Lower lobe of right lung (tissue), 2 donors: Measurements from ENCODE around the gene POLDIP3. TPM values are rescaled to one million over a fixed set of nuclear protein-coding genes. Genes with fewer than 3 reads are reported as not detected.

Source experiments
- ATAC-seq, 2 donors: fragments of 200-7000 bp; cut with Tn5 transposase; one replicate each; pipeline ENCODE4 v1.9.1; 2020 to 2022; ENCODE audit warnings: mild to moderate bottlenecking in 2 of 2, moderate library complexity in 2 of 2
- DNase-seq: peaks from one replicate; pipeline ENCODE4 v3.0.0-alpha.2; 2020
- H3K27ac ChIP-seq: fragments of 200-600 bp; one replicate; pipeline ENCODE4 v1.8.0; 2022
- H3K27me3 ChIP-seq: fragments of 200-600 bp; one replicate; pipeline ENCODE4 v1.8.0; 2022; ENCODE audit warnings: low read depth
- H3K36me3 ChIP-seq: fragments of 200-600 bp; one replicate; pipeline ENCODE4 v1.8.0; 2022; ENCODE audit warnings: mild to moderate bottlenecking
- H3K4me1 ChIP-seq: fragments of 200-600 bp; one replicate; pipeline ENCODE4 v1.8.0; 2022
- H3K4me3 ChIP-seq: fragments of 200-600 bp; one replicate; pipeline ENCODE4 v1.8.0; 2022; ENCODE audit warnings: mild to moderate bottlenecking
- H3K9me3 ChIP-seq: fragments of 200-600 bp; one replicate; pipeline ENCODE4 v1.8.0; 2022
- CTCF ChIP-seq: fragments of 200-600 bp; IDR thresholded peaks from one replicate; pipeline ENCODE4 v1.8.0; 2022; ENCODE audit warnings: antibody characterized with exemption, mild to moderate bottlenecking
- intact Hi-C: fragments of 100-400 bp; cut with DNase I; formaldehyde crosslinking; loops from one replicate; pipeline ENCODE4 v1.11.0; 2022
- total RNA-seq: library from RNA; stranded (reverse); fragmentation: NEBNext Ultra II Directional; extraction: Animal tissue kit (Norgen Biotek cat#: 25700); gene quantifications from one replicate; pipeline ENCODE4 v1.2.1, GENCODE V29; 2021
- donor health status: DM: no; HTN: yes; CAD: no; lungs with severe emphysema.

POLDIP3 gene
- total RNA-seq, 1 donor from 2014 or later, result 75.0 TPM

GRCh38 chr22:42596863-42597530 is 17.7 kb downstream of the POLDIP3 start:
- DNase-seq (no peak), ATAC-seq (no peak)
- TF ChIP-seq CTCF, result no peak
- Histone ChIP-seq H3K27ac (peak overlapping the region; percentile 7), H3K27me3 (no peaks in the 10 kb centered on the region), H3K9me3 (no peaks in the 10 kb centered on the region), H3K4me1 (peaks cover 18% of the 10 kb centered on the region), H3K4me3 (no peak overlapping the region), H3K36me3 (peaks cover 100% of the 10 kb centered on the region)
- intact Hi-C loops, result no loop called here

GRCh38 chr22:42596336-42596735 is 18.3 kb downstream of the POLDIP3 start:
- TF ChIP-seq CTCF, result no peak
- Histone ChIP-seq H3K27ac (peak overlapping the region; percentile 7), H3K4me3 (no peak overlapping the region), H3K9me3 (no peaks in the 10 kb centered on the region), H3K27me3 (no peaks in the 10 kb centered on the region), H3K4me1 (peaks cover 12% of the 10 kb centered on the region), H3K36me3 (peaks cover 100% of the 10 kb centered on the region)
- intact Hi-C loops, result no loop called here
- no peak for DNase-seq
- ATAC-seq, result peak; percentile 60 to 68

GRCh38 chr22:42595434-42595833 is 19.2 kb downstream of the POLDIP3 start:
- Histone ChIP-seq H3K27ac (no peak overlapping the region), H3K9me3 (no peaks in the 10 kb centered on the region), H3K36me3 (peaks cover 100% of the 10 kb centered on the region), H3K27me3 (no peaks in the 10 kb centered on the region), H3K4me3 (no peak overlapping the region), H3K4me1 (peaks cover 10% of the 10 kb centered on the region)
- intact Hi-C loops, result no loop called here
- DNase-seq (no peak), ATAC-seq (no peak)
- no peak for TF ChIP-seq CTCF

GRCh38 chr22:42591987-42592386 is 22.7 kb downstream of the POLDIP3 start:
- intact Hi-C loops, result no loop called here
- H3K4me3 ChIP-seq, result no peak overlapping the region
- H3K36me3 ChIP-seq, result peaks cover 99% of the 10 kb centered on the region
- no peak for TF ChIP-seq CTCF
- H3K4me1 ChIP-seq, result peaks cover 15% of the 10 kb centered on the region
- H3K27ac ChIP-seq, result no peak overlapping the region
- H3K9me3 ChIP-seq, result no peaks in the 10 kb centered on the region
- H3K27me3 ChIP-seq, result no peaks in the 10 kb centered on the region
- DNase-seq, result no peak
- ATAC-seq, result no peak

- peaks cover 97% of the 10 kb centered on the region for H3K36me3 ChIP-seq
- H3K27me3 ChIP-seq, result no peaks in the 10 kb centered on the region
- intact Hi-C loops, result no loop called here
- TF ChIP-seq CTCF, result no peak
- H3K4me3 ChIP-seq, result no peak overlapping the region
- no peaks in the 10 kb centered on the region for H3K9me3 ChIP-seq
- DNase-seq (no peak), ATAC-seq (peak; percentile 51 to 52)
- no peak overlapping the region for H3K27ac ChIP-seq
- peaks cover 10% of the 10 kb centered on the region for H3K4me1 ChIP-seq
Measured at GRCh38 chr22:42587588-42588175, 27.0 kb downstream of the POLDIP3 start.
